H9 (cell line): ENCODE data around the gene NBPF15. TPM values are rescaled to one million over a fixed set of nuclear protein-coding genes. Genes with fewer than 3 reads are reported as not detected.
"Not testable (repeated sequence)": the region's sequence is repeated elsewhere in the genome, so short reads cannot be mapped to it uniquely, and the experiment has no call there.

ENCODE experiments used
- DNase-seq: peaks from one replicate; pipeline ENCODE4 v3.0.0-alpha.2; 2017
- H2AFZ ChIP-seq: one replicate; pipeline ENCODE4 v1.6.1; 2013; ENCODE audit warnings: mild to moderate bottlenecking, low read length, control low read depth, moderate library complexity
- H2AK5ac ChIP-seq: 2 replicates; pipeline ENCODE4 v1.6.1; 2013; ENCODE audit warnings: low read length, control low read depth, mixed read lengths; ENCODE audit not compliant: insufficient read length
- H2BK120ac ChIP-seq: one replicate; pipeline ENCODE4 v1.6.1; 2013; ENCODE audit warnings: low read depth, mild to moderate bottlenecking, low read length, control low read depth, inconsistent platforms; ENCODE audit not compliant: poor library complexity, severe bottlenecking
- H2BK12ac ChIP-seq: 2 replicates; pipeline ENCODE4 v1.6.1; 2013; ENCODE audit warnings: low read length, control low read depth, mixed read lengths, low read depth; ENCODE audit not compliant: insufficient read length
- H2BK15ac ChIP-seq: 2 replicates; pipeline ENCODE4 v1.6.1; 2013; ENCODE audit warnings: low read depth, low read length, control low read depth
- H2BK20ac ChIP-seq: one replicate; pipeline ENCODE4 v1.6.1; 2013; ENCODE audit warnings: low read depth, mild to moderate bottlenecking, low read length, control low read depth, inconsistent platforms; ENCODE audit not compliant: poor library complexity, severe bottlenecking
- H2BK5ac ChIP-seq: 2 replicates; pipeline ENCODE4 v1.6.1; 2013; ENCODE audit warnings: low read length, control low read depth, mixed read lengths; ENCODE audit not compliant: insufficient read length
- H3K14ac ChIP-seq: 2 replicates; pipeline ENCODE4 v1.6.1; 2013; ENCODE audit warnings: low read length, control low read depth; ENCODE audit not compliant: insufficient read depth
- H3K18ac ChIP-seq: 2 replicates; pipeline ENCODE4 v1.6.1; 2013; ENCODE audit warnings: low read depth, mild to moderate bottlenecking, mixed read lengths, low read length, control low read depth; ENCODE audit not compliant: insufficient read length
- H3K23ac ChIP-seq: 2 replicates; pipeline ENCODE4 v1.6.1; 2013; ENCODE audit warnings: low read length, control low read depth, mixed read lengths, low read depth; ENCODE audit not compliant: insufficient read length
- H3K23me2 ChIP-seq: 2 replicates; pipeline ENCODE4 v1.6.1; 2013; ENCODE audit warnings: low read depth, mild to moderate bottlenecking, mixed read lengths, low read length, control low read depth; ENCODE audit not compliant: insufficient read length, poor library complexity, severe bottlenecking
- H3K27ac ChIP-seq: 2 replicates; pipeline ENCODE4 v1.5.1; 2013; ENCODE audit warnings: low read length, control low read depth, mixed read lengths, low read depth; ENCODE audit not compliant: insufficient read length
- H3K27me3 ChIP-seq: 2 replicates; pipeline ENCODE4 v1.6.1; 2013; ENCODE audit warnings: low read length, control low read depth, inconsistent platforms; ENCODE audit not compliant: insufficient read depth
- H3K4ac ChIP-seq: 2 replicates; pipeline ENCODE4 v1.6.1; 2013; ENCODE audit warnings: low read depth, mild to moderate bottlenecking, control low read depth, inconsistent platforms, low read length, moderate library complexity
- H3K4me1 ChIP-seq: 2 replicates; pipeline ENCODE4 v1.6.1; 2013; ENCODE audit warnings: low read length, control low read depth, inconsistent platforms; ENCODE audit not compliant: insufficient read depth
- H3K4me2 ChIP-seq: 2 replicates; pipeline ENCODE4 v1.6.1; 2013; ENCODE audit warnings: low read length, control low read depth, mixed read lengths; ENCODE audit not compliant: insufficient read length, insufficient read depth
- H3K56ac ChIP-seq: 2 replicates; pipeline ENCODE4 v1.6.1; 2013; ENCODE audit warnings: low read depth, mild to moderate bottlenecking, mixed read lengths, low read length, control low read depth; ENCODE audit not compliant: insufficient read length
- H3K79me1 ChIP-seq: 2 replicates; pipeline ENCODE4 v1.6.1; 2013; ENCODE audit warnings: low read depth, mild to moderate bottlenecking, moderate library complexity, low read length, control low read depth, inconsistent platforms; ENCODE audit not compliant: insufficient read depth, poor library complexity, severe bottlenecking
- H3K79me2 ChIP-seq: 2 replicates; pipeline ENCODE4 v1.6.1; 2013; ENCODE audit warnings: low read length, control low read depth, inconsistent platforms; ENCODE audit not compliant: insufficient read depth
- H3K9ac ChIP-seq: 2 replicates; pipeline ENCODE4 v1.6.1; 2013; ENCODE audit warnings: low read length, control low read depth, mixed read lengths; ENCODE audit not compliant: insufficient read length; ENCODE audit errors: extremely low read depth
- H3K9me3 ChIP-seq: one replicate; pipeline ENCODE4 v1.6.1; 2013; ENCODE audit warnings: low read depth, low read length, inconsistent platforms; ENCODE audit not compliant: control insufficient read depth
- H3T11ph ChIP-seq: one replicate; pipeline ENCODE4 v1.6.1; 2013; ENCODE audit warnings: mild to moderate bottlenecking, low read length, control low read depth, inconsistent platforms
- H4K20me1 ChIP-seq: one replicate; pipeline ENCODE4 v1.6.1; 2013; ENCODE audit not compliant: control insufficient read depth, insufficient read length, insufficient read depth
- H4K5ac ChIP-seq: 2 replicates; pipeline ENCODE4 v1.6.1; 2013; ENCODE audit warnings: low read depth, mild to moderate bottlenecking, mixed read lengths, low read length, control low read depth; ENCODE audit not compliant: insufficient read length
- H4K8ac ChIP-seq: replicated peaks from 2 replicates; pipeline ENCODE4 v1.6.1; 2013; ENCODE audit warnings: low read length, control low read depth, mixed read lengths, low read depth; ENCODE audit not compliant: insufficient read length
- H4K91ac ChIP-seq: 2 replicates; pipeline ENCODE4 v1.6.1; 2013; ENCODE audit warnings: low read depth, mild to moderate bottlenecking, moderate library complexity, mixed read lengths, low read length, control low read depth; ENCODE audit not compliant: insufficient read length
- H3K27ac Mint-ChIP-seq, 3 experiments: 2 replicates in 2 of 3; 3 replicates in 1 of 3; pipeline ENCODE4 v1.8.0; 2020 to 2021; ENCODE audit warnings: mixed read lengths in 3 of 3, mild to moderate bottlenecking in 1 of 3, moderate library complexity in 1 of 3
- H3K27me3 Mint-ChIP-seq: 2 replicates; pipeline ENCODE4 v1.8.0; 2021; ENCODE audit warnings: low read depth, mild to moderate bottlenecking, moderate library complexity, mixed read lengths
- H3K36me3 Mint-ChIP-seq, 3 experiments: 2 replicates in 2 of 3; 3 replicates in 1 of 3; pipeline ENCODE4 v1.8.0; 2020 to 2021; ENCODE audit warnings: low read depth in 3 of 3, mixed read lengths in 3 of 3; ENCODE audit not compliant: insufficient read depth in 1 of 3
- H3K4me1 Mint-ChIP-seq, 2 experiments: 2 replicates each; pipeline ENCODE4 v1.8.0; 2020; ENCODE audit warnings: mixed read lengths in 2 of 2
- H3K4me3 Mint-ChIP-seq, 2 experiments: 2 replicates in 1 of 2; 3 replicates in 1 of 2; pipeline ENCODE4 v1.8.0; 2020 to 2021; ENCODE audit warnings: mild to moderate bottlenecking in 2 of 2, mixed read lengths in 2 of 2, moderate library complexity in 1 of 2
- H3K9me3 Mint-ChIP-seq, 2 experiments: 2 replicates in 1 of 2; 3 replicates in 1 of 2; pipeline ENCODE4 v1.8.0; 2020; ENCODE audit warnings: mild to moderate bottlenecking in 2 of 2, mixed read lengths in 2 of 2, moderate library complexity in 1 of 2
- WGBS: extraction: QIAGEN DNeasy Blood & Tissue Kit; methylation state at CpG from one replicate; pipeline ENCODE4 v1.1.7; 2013; ENCODE audit warnings: missing lambda C conversion rate, low lambda C conversion rate, mixed read lengths; ENCODE audit not compliant: insufficient read length; ENCODE audit errors: extremely low coverage; 5-methylcytosine and 5-hydroxymethylcytosine counted together
- total RNA-seq: library from RNA; stranded (reverse); gene quantifications from 2 replicates; pipeline ENCODE4 v1.2.1, GENCODE V29; 2021

NBPF15 gene
- total RNA-seq, 1 experiment from 2014 or later = 9.3 TPM

- H3K4me1 Mint-ChIP-seq, H3K23me2 ChIP-seq, H3K56ac ChIP-seq, H4K20me1 ChIP-seq, H3K9me3 Mint-ChIP-seq, H2BK20ac ChIP-seq, H3T11ph ChIP-seq, H3K79me1 ChIP-seq, H3K23ac ChIP-seq, H4K8ac ChIP-seq, H2AK5ac ChIP-seq, H3K27ac ChIP-seq, H2AFZ ChIP-seq, H3K27me3 Mint-ChIP-seq, H3K4ac ChIP-seq, H3K27me3 ChIP-seq, H3K27ac Mint-ChIP-seq, H4K91ac ChIP-seq, H3K9ac ChIP-seq, H3K18ac ChIP-seq, H3K14ac ChIP-seq, H3K4me3 Mint-ChIP-seq, DNase-seq, H2BK15ac ChIP-seq, H4K5ac ChIP-seq, H2BK120ac ChIP-seq, H3K9me3 ChIP-seq, H3K4me1 ChIP-seq, H3K4me2 ChIP-seq, H3K36me3 Mint-ChIP-seq, H3K79me2 ChIP-seq, H2BK5ac ChIP-seq, H2BK12ac ChIP-seq: not testable (repeated sequence)
- no CpG with 5 or more reads among the region's 18 CpGs for WGBS
Observed at GRCh38 chr1:144442402-144442801, 19.1 kb downstream of the NBPF15 start.
